IMR-90 (cell line): ENCODE data around the gene ZNF48. TPM values are rescaled to one million over a fixed set of nuclear protein-coding genes. Genes with fewer than 3 reads are reported as not detected.

ENCODE experiments used
- ATAC-seq: fragments of 200-7000 bp; cut with Tn5 transposase; 2 replicates; pipeline ENCODE4 v1.9.1; 2020; ENCODE audit warnings: low read depth, mild to moderate bottlenecking, moderate library complexity
- BruUV-seq: library from RNA; stranded (reverse); fragments of 400-500 nt; replicated peaks from 2 replicates; lab custom pipeline; 2021; lab: Mats Ljungman, UMichigan
- CTCF ChIA-PET: fragments of 300-600 bp; formaldehyde crosslinking; extraction: SDS; loops from one replicate; lab custom pipeline; 2021; ENCODE audit warnings: antibody characterized with exemption; lab: Yijun Ruan, JAX
- POLR2A ChIA-PET: fragments of 300-600 bp; sonication (Branson Sonifier 250); formaldehyde crosslinking; loops from one replicate; lab custom pipeline; 2022; ENCODE audit warnings: antibody characterized with exemption; ENCODE audit not compliant: unreplicated experiment; lab: Charles Lee
- DNase-seq: peaks from one replicate; pipeline ENCODE4 v3.0.0; 2013
- H2AFZ ChIP-seq: replicated peaks from 2 replicates; pipeline ENCODE3; 2013; ENCODE audit warnings: low read length, mild to moderate bottlenecking; ENCODE audit not compliant: poor library complexity
- H2AK5ac ChIP-seq: 2 replicates; pipeline ENCODE4 v1.6.1; 2013; ENCODE audit warnings: low read depth, low read length, inconsistent platforms
- H2AK9ac ChIP-seq: replicated peaks from 2 replicates; pipeline ENCODE3; 2013; ENCODE audit warnings: mild to moderate bottlenecking, low read depth, low read length, moderate library complexity; ENCODE audit not compliant: poor library complexity
- H2BK120ac ChIP-seq: 2 replicates; pipeline ENCODE4 v1.6.1; 2013; ENCODE audit warnings: low read depth, low read length, inconsistent platforms
- H2BK15ac ChIP-seq: 3 replicates; pipeline ENCODE4 v1.6.1; 2013; ENCODE audit warnings: low read depth, low read length, inconsistent platforms
- H2BK20ac ChIP-seq: 2 replicates; pipeline ENCODE4 v1.6.1; 2013; ENCODE audit warnings: low read depth, mild to moderate bottlenecking, inconsistent platforms, low read length, moderate library complexity
- H2BK5ac ChIP-seq: 2 replicates; pipeline ENCODE4 v1.6.1; 2013; ENCODE audit warnings: mild to moderate bottlenecking, low read depth, low read length, inconsistent platforms; ENCODE audit not compliant: poor library complexity, severe bottlenecking
- H3K14ac ChIP-seq: replicated peaks from 2 replicates; pipeline ENCODE4 v1.6.1; 2013; ENCODE audit warnings: low read depth, low read length, inconsistent platforms
- H3K18ac ChIP-seq: 2 replicates; pipeline ENCODE4 v1.6.1; 2013; ENCODE audit warnings: low read depth, low read length, control low read depth
- H3K23ac ChIP-seq: 2 replicates; pipeline ENCODE4 v1.6.1; 2013; ENCODE audit warnings: low read depth, low read length, inconsistent platforms
- H3K27ac ChIP-seq: 2 replicates; pipeline ENCODE4 v1.5.1; 2013; ENCODE audit warnings: mild to moderate bottlenecking, control low read depth, low read length; ENCODE audit not compliant: insufficient read depth
- H3K27me3 ChIP-seq: 2 replicates; pipeline ENCODE4 v1.6.1; 2013; ENCODE audit warnings: low read length; ENCODE audit not compliant: control insufficient read depth, insufficient read depth
- H3K36me3 ChIP-seq: 2 replicates; pipeline ENCODE4 v1.6.1; 2013; ENCODE audit warnings: low read length, mixed read lengths; ENCODE audit not compliant: control insufficient read depth, insufficient read depth
- H3K4ac ChIP-seq: 2 replicates; pipeline ENCODE4 v1.6.1; 2013; ENCODE audit warnings: low read depth, low read length, inconsistent platforms
- H3K4me1 ChIP-seq: 2 replicates; pipeline ENCODE4 v1.6.1; 2013; ENCODE audit warnings: low read length, mixed read lengths; ENCODE audit not compliant: control insufficient read depth, insufficient read depth
- H3K4me2 ChIP-seq: 2 replicates; pipeline ENCODE4 v1.6.1; 2013; ENCODE audit warnings: low read depth, mild to moderate bottlenecking, control low read depth, low read length, moderate library complexity
- H3K4me3 ChIP-seq: 2 replicates; pipeline ENCODE4 v1.5.1; 2013; ENCODE audit warnings: low read depth, mild to moderate bottlenecking, control low read depth, low read length, moderate library complexity; ENCODE audit not compliant: insufficient read depth
- H3K56ac ChIP-seq: 2 replicates; pipeline ENCODE4 v1.6.1; 2013; ENCODE audit warnings: low read length, inconsistent platforms; ENCODE audit not compliant: insufficient read depth; ENCODE audit errors: extremely low read depth
- H3K79me1 ChIP-seq, 2 experiments: 2 replicates each; pipeline ENCODE4 v1.6.1; 2013; ENCODE audit warnings: low read length in 2 of 2, inconsistent platforms in 1 of 2, low read depth in 1 of 2
- H3K9ac ChIP-seq: 2 replicates; pipeline ENCODE4 v1.6.1; 2013; ENCODE audit warnings: low read depth, low read length, control low read depth
- H3K9me1 ChIP-seq: 2 replicates; pipeline ENCODE4 v1.6.1; 2013; ENCODE audit warnings: low read length, inconsistent platforms; ENCODE audit not compliant: insufficient read depth
- H3K9me3 ChIP-seq: 2 replicates; pipeline ENCODE4 v1.6.1; 2013; ENCODE audit warnings: low read length; ENCODE audit not compliant: control insufficient read depth, insufficient read depth
- H4K20me1 ChIP-seq: 2 replicates; pipeline ENCODE4 v1.6.1; 2013; ENCODE audit warnings: low read length, inconsistent platforms; ENCODE audit not compliant: insufficient read depth
- H4K5ac ChIP-seq: 2 replicates; pipeline ENCODE4 v1.6.1; 2013; ENCODE audit warnings: mild to moderate bottlenecking, low read depth, low read length, control low read depth
- H4K8ac ChIP-seq, 2 experiments: 2 replicates each; pipeline ENCODE4 v1.6.1; 2013; ENCODE audit warnings: low read depth in 2 of 2, low read length in 2 of 2, control low read depth in 1 of 2, inconsistent platforms in 1 of 2
- H4K91ac ChIP-seq: 2 replicates; pipeline ENCODE4 v1.6.1; 2013; ENCODE audit warnings: low read depth, low read length, inconsistent platforms; ENCODE audit not compliant: insufficient read depth
- CEBPB ChIP-seq: IDR thresholded peaks from 2 replicates; pipeline ENCODE4 v1.6.1; 2012; ENCODE audit warnings: low read depth, low read length, improper control_type of control experiment
- CHD1 ChIP-seq: IDR thresholded peaks from 2 replicates; pipeline ENCODE4 v1.6.1; 2012; ENCODE audit warnings: low read depth, low read length, improper control_type of control experiment
- ELK1 ChIP-seq: fragments of 150-350 bp; IDR thresholded peaks from 2 replicates; pipeline ENCODE4 v1.6.1; 2016; ENCODE audit warnings: low read depth, mild to moderate bottlenecking, low read length, moderate library complexity, borderline replicate concordance
- FOS ChIP-seq: fragments of 150-350 bp; IDR thresholded peaks from 2 replicates; pipeline ENCODE4 v1.6.1; 2016; ENCODE audit warnings: low read depth, low read length
- MAZ ChIP-seq: IDR thresholded peaks from 2 replicates; pipeline ENCODE4 v1.6.1; 2012; ENCODE audit warnings: low read depth, mild to moderate bottlenecking, low read length, improper control_type of control experiment, moderate library complexity, borderline replicate concordance
- MXI1 ChIP-seq: IDR thresholded peaks from 2 replicates; pipeline ENCODE4 v1.6.1; 2012; ENCODE audit warnings: low read depth, mild to moderate bottlenecking, low read length, moderate library complexity, borderline replicate concordance
- NFE2L2 ChIP-seq: fragments of 150-350 bp; IDR thresholded peaks from 2 replicates; pipeline ENCODE4 v1.6.1; 2016; ENCODE audit warnings: low read depth, mild to moderate bottlenecking, low read length
- USF2 ChIP-seq: fragments of 150-350 bp; IDR thresholded peaks from 2 replicates; pipeline ENCODE4 v1.6.1; 2017; ENCODE audit warnings: mild to moderate bottlenecking, antibody characterized with exemption, low read length, low read depth
- WGBS, 2 experiments: methylation state at CpG; one replicate each; pipeline versions ENCODE4 v1.1.5 to v1.1.7; 2013; ENCODE audit warnings: missing lambda C conversion rate in 2 of 2; ENCODE audit not compliant: insufficient read length in 1 of 2; ENCODE audit errors: extremely low coverage in 2 of 2; 5-methylcytosine and 5-hydroxymethylcytosine counted together
- dilution Hi-C: fragments of 300-500 bp; cut with HindIII; formaldehyde crosslinking; loops from one replicate; pipeline ENCODE4 v1.14.3; 2018; ENCODE audit warnings: low sequenced_read_pairs; ENCODE audit not compliant: unreplicated experiment
- in situ Hi-C: fragments of 300-500 bp; cut with MboI; formaldehyde crosslinking; loops from 3 replicates; pipeline ENCODE4 v1.14.3; 2019; ENCODE audit warnings: low sequenced_read_pairs, inconsistent platforms, mixed read lengths
- intact Hi-C: fragments of 100-400 bp; cut with micrococcal nuclease; formaldehyde crosslinking; loops from 2 replicates; pipeline ENCODE4 v1.10.0; 2022
- polyA plus RNA-seq, 3 experiments: library from polyadenylated mRNA; depleted of rRNA; stranded (reverse); fragments of >200 nt; gene quantifications; 2 replicates each; pipeline ENCODE4 v1.2.3, GENCODE V29; 2012; ENCODE audit warnings: low replicate concordance in 1 of 3
- total RNA-seq: library from RNA; depleted of rRNA; stranded (reverse); fragments of >200 nt; gene quantifications from 2 replicates; pipeline ENCODE4 v1.2.3, GENCODE V29; 2012

ZNF48 gene
- total and polyA plus RNA-seq, 2 of the 4 experiments (the other 2 are of a cell fraction): 5.8 to 6.6 TPM

GRCh38 chr16:30377050-30377811 lies 18.0 kb upstream of the ZNF48 start:
- in situ Hi-C loops (no loop called here), intact Hi-C loops (no loop called here), dilution Hi-C loops (no loop called here)
- Histone ChIP-seq H3K9me1 (peaks cover 16% of the 10 kb centered on the region), H4K5ac (peak overlapping the region; percentile 93), H2BK20ac (peak overlapping the region; percentile 9), H3K27ac (peak overlapping the region; percentile 89), H4K8ac (peak overlapping the region; percentile 98 to 99), H3K14ac (peak overlapping the region; percentile 96), H3K36me3 (no peaks in the 10 kb centered on the region), H3K18ac (peak overlapping the region; percentile 46), H3K4me2 (peak overlapping the region; percentile 52), H3K4me3 (peak overlapping the region; percentile 6), H3K56ac (peak overlapping the region; percentile 13), H2BK120ac (peak overlapping the region; percentile 45), H2BK15ac (peak overlapping the region; percentile 69; the same call in 1 of the 3 replicates), H2BK5ac (peak overlapping the region; percentile 88), H2AK5ac (peak overlapping the region; percentile 88), H3K9me3 (no peaks in the 10 kb centered on the region), H3K79me1 (peaks cover 5 to 30% of the 10 kb centered on the region in 2 experiments), H3K23ac (peak overlapping the region; percentile 90; the same call in 1 of the 2 replicates), H3K27me3 (no peaks in the 10 kb centered on the region), H2AK9ac (peak overlapping the region; percentile 100), H3K4ac (peak overlapping the region; percentile 98), H3K4me1 (peaks cover 7% of the 10 kb centered on the region), H3K9ac (peak overlapping the region; percentile 59), H4K91ac (peak overlapping the region; percentile 88), H2AFZ (peak overlapping the region; percentile 99), H4K20me1 (peaks cover 10% of the 10 kb centered on the region)
- ChIA-PET POLR2A (no interaction called here), CTCF (no interaction called here)
- DNase-seq (no peak), ATAC-seq (no peak)
- 100% methylated on average over 3 of the region's 29 CpGs; no CpG with 5 or more reads in 1 of the 2 experiments for WGBS, 2 experiments
- TF ChIP-seq ELK1 (no peak), USF2 (0 out of 2 replicates have a peak, but pooled peaks have one; percentile 7), CEBPB (no peak), FOS (no peak), CHD1 (no peak), MAZ (no peak), MXI1 (no peak), NFE2L2 (no peak)
- BruUV-seq: no TSS peak
